ENCODE results near the gene PNRC2.

The PNRC2 gene

DNA sequence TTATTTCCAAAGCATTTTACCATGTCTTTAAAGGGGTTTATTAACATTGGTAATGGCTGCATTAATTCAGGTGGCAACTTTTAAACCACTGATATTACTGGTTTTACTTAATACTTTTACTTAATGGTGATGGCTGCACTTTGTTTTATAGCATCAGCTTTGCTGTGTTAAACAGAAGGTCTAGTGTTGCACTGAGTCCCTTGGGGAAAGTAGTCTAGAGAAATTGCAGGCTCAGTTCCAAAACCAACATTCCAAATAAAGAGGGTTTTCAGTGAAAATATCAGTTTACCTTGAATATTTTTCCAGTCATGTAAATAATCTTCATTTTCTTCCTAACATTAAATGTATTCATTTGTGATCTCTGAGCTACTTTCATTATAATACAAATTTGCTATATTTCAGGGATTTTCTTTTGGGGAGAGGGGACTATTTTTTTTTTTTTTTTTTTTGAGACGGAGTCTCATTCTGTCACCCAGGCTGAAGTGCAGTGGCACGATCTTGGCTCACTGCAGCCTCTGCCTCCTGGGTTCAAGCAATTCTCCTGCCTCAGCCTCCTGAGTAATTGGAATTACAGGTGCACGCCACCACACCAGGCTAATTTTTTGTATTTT lies 49.1 kb downstream of the PNRC2 start (continued):
- TF ChIP-seq, protein P1, sequence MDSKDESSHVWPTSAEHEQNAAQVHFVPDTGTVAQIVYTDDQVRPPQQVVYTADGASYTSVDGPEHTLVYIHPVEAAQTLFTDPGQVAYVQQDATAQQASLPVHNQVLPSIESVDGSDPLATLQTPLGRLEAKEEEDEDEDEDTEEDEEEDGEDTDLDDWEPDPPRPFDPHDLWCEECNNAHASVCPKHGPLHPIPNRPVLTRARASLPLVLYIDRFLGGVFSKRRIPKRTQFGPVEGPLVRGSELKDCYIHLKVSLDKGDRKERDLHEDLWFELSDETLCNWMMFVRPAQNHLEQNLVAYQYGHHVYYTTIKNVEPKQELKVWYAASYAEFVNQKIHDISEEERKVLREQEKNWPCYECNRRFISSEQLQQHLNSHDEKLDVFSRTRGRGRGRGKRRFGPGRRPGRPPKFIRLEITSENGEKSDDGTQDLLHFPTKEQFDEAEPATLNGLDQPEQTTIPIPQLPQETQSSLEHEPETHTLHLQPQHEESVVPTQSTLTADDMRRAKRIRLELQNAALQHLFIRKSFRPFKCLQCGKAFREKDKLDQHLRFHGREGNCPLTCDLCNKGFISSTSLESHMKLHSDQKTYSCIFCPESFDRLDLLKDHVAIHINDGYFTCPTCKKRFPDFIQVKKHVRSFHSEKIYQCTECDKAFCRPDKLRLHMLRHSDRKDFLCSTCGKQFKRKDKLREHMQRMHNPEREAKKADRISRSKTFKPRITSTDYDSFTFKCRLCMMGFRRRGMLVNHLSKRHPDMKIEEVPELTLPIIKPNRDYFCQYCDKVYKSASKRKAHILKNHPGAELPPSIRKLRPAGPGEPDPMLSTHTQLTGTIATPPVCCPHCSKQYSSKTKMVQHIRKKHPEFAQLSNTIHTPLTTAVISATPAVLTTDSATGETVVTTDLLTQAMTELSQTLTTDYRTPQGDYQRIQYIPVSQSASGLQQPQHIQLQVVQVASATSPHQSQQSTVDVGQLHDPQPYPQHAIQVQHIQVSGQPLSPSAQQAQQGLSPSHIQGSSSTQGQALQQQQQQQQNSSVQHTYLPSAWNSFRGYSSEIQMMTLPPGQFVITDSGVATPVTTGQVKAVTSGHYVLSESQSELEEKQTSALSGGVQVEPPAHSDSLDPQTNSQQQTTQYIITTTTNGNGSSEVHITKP (tag by site-specific recombination; IDR thresholded peaks at IDR 0.05): peak; percentile 32
- TF ChIP-seq ZEB2 (tag by site-specific recombination; IDR thresholded peaks at IDR 0.05): peak; percentile 68
- TF ChIP-seq, protein P2, sequence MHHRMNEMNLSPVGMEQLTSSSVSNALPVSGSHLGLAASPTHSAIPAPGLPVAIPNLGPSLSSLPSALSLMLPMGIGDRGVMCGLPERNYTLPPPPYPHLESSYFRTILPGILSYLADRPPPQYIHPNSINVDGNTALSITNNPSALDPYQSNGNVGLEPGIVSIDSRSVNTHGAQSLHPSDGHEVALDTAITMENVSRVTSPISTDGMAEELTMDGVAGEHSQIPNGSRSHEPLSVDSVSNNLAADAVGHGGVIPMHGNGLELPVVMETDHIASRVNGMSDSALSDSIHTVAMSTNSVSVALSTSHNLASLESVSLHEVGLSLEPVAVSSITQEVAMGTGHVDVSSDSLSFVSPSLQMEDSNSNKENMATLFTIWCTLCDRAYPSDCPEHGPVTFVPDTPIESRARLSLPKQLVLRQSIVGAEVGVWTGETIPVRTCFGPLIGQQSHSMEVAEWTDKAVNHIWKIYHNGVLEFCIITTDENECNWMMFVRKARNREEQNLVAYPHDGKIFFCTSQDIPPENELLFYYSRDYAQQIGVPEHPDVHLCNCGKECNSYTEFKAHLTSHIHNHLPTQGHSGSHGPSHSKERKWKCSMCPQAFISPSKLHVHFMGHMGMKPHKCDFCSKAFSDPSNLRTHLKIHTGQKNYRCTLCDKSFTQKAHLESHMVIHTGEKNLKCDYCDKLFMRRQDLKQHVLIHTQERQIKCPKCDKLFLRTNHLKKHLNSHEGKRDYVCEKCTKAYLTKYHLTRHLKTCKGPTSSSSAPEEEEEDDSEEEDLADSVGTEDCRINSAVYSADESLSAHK (tag by site-specific recombination; IDR thresholded peaks at IDR 0.05): peak; percentile 60; the same call in 1 of the 2 replicates
- TF ChIP-seq KLF10 (tag by site-specific recombination; IDR thresholded peaks at IDR 0.05): peak; percentile 47; the same call in 1 of the 2 replicates

DNA sequence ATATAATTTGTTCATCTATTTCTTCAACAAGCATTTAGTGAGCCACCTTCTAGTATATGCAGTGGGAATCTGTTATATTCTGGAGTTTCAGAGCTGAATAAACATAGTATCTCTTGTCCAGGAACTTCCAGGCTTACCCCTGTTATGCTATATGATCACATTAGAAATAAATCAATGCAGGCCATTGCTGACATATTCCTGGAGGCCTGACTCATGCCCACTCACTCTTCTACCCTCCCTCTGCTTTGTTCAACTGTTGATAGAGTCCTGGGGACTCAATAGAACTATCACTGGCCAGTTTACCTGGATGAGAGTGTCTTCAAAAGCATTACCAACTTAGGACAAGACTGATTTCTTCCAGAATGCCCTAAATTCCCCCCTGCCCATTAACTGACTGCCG lies 49.8 kb downstream of the PNRC2 start:
- CTCF ChIA-PET: interaction anchor here (1.0 to 1.5 kb wide), 4 partner anchors 18 to 512 kb away, joined by 3 to 4 read pairs (median 3); no protein-coding TSS in a partner anchor
- peaks cover 21% of the 10 kb centered on the region for H3K4me1 ChIP-seq (ENCODE audit: control insufficient read depth, insufficient read depth, low read length)
- POLR2A ChIA-PET: interaction anchor here (1.4 to 1.7 kb wide), 3 partner anchors 10 to 37 kb away, joined by 3 to 9 read pairs (median 8); partner anchors contain the start of gene SRSF10
- H3K36me3 ChIP-seq (ENCODE audit: control insufficient read depth in 2 of 2, insufficient read depth in 1 of 2, low read length in 2 of 2): no peaks in the 10 kb centered on the region
- no peaks in the 10 kb centered on the region for H3K9me3 ChIP-seq (ENCODE audit: control insufficient read depth, insufficient read depth, low read depth, low read length)
- 0 out of 2 replicates have a peak overlapping the region, but pooled peaks have one; percentile 46 for H3K27ac ChIP-seq (ENCODE audit: extremely low read depth, low read depth, low read length)
- no peak overlapping the region for H3K4me3 ChIP-seq (ENCODE audit: low read depth, low read length)
- TF ChIP-seq SCRT2 (tag by site-specific recombination; IDR thresholded peaks at IDR 0.05) (peak; percentile 94), ZNF132 (tag by site-specific recombination; IDR thresholded peaks at IDR 0.05; ENCODE audit: borderline replicate concordance) (no peak), MYNN (tag by site-specific recombination; IDR thresholded peaks at IDR 0.05; ENCODE audit: borderline replicate concordance) (no peak), ZNF211 (tag by site-specific recombination; IDR thresholded peaks at IDR 0.05; ENCODE audit: low read depth) (no peak), ZNF184 (tag by site-specific recombination; IDR thresholded peaks at IDR 0.05) (peak; percentile 71; the same call in 1 of the 2 replicates), ZNF433 (tag by site-specific recombination; IDR thresholded peaks at IDR 0.05; ENCODE audit: low read depth) (no peak), ZNF133 (tag by site-specific recombination; IDR thresholded peaks at IDR 0.05) (no peak), ZNF157 (tag by site-specific recombination; IDR thresholded peaks at IDR 0.05) (no peak), ZNF23 (tag by site-specific recombination; IDR thresholded peaks at IDR 0.05; ENCODE audit: borderline replicate concordance) (no peak), ZNF610 (tag by site-specific recombination; IDR thresholded peaks at IDR 0.05; ENCODE audit: borderline replicate concordance) (no peak), ZNF623 (tag by site-specific recombination; IDR thresholded peaks at IDR 0.05) (no peak), ZNF560 (tag by site-specific recombination; IDR thresholded peaks at IDR 0.05; ENCODE audit: borderline replicate concordance) (no peak), HOXD13 (CRISPR knock-in tag; IDR thresholded peaks at IDR 0.05; ENCODE audit: borderline replicate concordance) (no peak), BCL11A (tag by site-specific recombination; IDR thresholded peaks at IDR 0.05; ENCODE audit: low read depth) (0 out of 2 replicates have a peak, but pooled peaks have one; percentile 53), WT1 (tag by site-specific recombination; IDR thresholded peaks at IDR 0.05) (peak; percentile 66)
- TF ChIP-seq, protein P3, sequence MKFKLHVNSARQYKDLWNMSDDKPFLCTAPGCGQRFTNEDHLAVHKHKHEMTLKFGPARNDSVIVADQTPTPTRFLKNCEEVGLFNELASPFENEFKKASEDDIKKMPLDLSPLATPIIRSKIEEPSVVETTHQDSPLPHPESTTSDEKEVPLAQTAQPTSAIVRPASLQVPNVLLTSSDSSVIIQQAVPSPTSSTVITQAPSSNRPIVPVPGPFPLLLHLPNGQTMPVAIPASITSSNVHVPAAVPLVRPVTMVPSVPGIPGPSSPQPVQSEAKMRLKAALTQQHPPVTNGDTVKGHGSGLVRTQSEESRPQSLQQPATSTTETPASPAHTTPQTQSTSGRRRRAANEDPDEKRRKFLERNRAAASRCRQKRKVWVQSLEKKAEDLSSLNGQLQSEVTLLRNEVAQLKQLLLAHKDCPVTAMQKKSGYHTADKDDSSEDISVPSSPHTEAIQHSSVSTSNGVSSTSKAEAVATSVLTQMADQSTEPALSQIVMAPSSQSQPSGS (tag by site-specific recombination; IDR thresholded peaks at IDR 0.05; ENCODE audit: low read depth): no peak
- TF ChIP-seq, protein P4, sequence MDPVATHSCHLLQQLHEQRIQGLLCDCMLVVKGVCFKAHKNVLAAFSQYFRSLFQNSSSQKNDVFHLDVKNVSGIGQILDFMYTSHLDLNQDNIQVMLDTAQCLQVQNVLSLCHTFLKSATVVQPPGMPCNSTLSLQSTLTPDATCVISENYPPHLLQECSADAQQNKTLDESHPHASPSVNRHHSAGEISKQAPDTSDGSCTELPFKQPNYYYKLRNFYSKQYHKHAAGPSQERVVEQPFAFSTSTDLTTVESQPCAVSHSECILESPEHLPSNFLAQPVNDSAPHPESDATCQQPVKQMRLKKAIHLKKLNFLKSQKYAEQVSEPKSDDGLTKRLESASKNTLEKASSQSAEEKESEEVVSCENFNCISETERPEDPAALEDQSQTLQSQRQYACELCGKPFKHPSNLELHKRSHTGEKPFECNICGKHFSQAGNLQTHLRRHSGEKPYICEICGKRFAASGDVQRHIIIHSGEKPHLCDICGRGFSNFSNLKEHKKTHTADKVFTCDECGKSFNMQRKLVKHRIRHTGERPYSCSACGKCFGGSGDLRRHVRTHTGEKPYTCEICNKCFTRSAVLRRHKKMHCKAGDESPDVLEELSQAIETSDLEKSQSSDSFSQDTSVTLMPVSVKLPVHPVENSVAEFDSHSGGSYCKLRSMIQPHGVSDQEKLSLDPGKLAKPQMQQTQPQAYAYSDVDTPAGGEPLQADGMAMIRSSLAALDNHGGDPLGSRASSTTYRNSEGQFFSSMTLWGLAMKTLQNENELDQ (tag by site-specific recombination; IDR thresholded peaks at IDR 0.05; ENCODE audit: low read depth): no peak
- TF ChIP-seq, protein P5, sequence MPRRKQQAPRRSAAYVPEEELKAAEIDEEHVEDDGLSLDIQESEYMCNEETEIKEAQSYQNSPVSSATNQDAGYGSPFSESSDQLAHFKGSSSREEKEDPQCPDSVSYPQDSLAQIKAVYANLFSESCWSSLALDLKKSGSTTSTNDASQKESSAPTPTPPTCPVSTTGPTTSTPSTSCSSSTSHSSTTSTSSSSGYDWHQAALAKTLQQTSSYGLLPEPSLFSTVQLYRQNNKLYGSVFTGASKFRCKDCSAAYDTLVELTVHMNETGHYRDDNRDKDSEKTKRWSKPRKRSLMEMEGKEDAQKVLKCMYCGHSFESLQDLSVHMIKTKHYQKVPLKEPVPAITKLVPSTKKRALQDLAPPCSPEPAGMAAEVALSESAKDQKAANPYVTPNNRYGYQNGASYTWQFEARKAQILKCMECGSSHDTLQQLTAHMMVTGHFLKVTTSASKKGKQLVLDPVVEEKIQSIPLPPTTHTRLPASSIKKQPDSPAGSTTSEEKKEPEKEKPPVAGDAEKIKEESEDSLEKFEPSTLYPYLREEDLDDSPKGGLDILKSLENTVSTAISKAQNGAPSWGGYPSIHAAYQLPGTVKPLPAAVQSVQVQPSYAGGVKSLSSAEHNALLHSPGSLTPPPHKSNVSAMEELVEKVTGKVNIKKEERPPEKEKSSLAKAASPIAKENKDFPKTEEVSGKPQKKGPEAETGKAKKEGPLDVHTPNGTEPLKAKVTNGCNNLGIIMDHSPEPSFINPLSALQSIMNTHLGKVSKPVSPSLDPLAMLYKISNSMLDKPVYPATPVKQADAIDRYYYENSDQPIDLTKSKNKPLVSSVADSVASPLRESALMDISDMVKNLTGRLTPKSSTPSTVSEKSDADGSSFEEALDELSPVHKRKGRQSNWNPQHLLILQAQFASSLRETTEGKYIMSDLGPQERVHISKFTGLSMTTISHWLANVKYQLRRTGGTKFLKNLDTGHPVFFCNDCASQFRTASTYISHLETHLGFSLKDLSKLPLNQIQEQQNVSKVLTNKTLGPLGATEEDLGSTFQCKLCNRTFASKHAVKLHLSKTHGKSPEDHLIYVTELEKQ (tag by site-specific recombination; IDR thresholded peaks at IDR 0.05; ENCODE audit: borderline replicate concordance): peak; percentile 80
